ENCODE results near the gene CRTC2. TPM values are rescaled to one million over a fixed set of nuclear protein-coding genes. Genes with fewer than 3 reads are reported as not detected.

CRTC2 gene
- total and polyA plus RNA-seq, 2 of the 4 experiments (the other 2 are of a cell fraction) = 2.7 to 20.1 TPM

DNA sequence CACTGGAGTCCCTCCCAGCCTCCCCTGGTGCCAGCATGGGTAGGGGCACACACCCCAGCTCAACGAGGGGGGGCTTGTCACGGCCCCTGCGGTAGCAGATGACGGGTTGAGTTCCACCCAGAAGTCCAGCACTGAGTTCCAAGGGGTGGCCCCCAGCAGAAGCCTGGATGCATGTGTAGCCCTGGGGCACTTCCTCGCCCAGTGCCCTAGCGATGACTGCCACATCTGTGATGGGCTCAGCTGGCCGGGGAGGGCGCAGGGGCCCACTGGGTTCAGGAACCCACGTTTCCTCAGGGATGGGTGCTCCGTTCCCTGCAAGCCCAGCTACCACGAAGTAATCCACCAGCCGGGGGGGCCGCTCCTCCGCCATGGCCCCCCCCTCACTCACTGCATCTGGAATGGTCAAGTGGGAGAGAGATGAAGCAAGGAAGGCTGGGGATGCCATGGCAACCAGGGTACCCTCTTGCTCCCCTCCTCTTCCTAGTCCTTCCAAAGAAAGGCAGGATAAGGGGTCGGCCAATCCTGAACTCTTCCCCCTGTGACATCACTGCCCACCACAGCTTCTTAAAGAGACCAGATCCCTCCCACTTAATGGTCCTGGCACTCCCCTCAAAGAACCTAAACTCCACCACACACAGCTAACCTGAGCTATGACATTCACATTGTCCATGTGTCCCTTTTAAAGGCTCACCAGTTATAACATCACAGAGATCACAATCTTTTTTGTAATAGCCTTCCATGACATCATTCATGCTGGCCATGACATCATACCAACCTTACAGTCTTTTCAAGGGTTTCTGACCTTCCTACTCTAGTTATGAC, 14.2 kb downstream of the CRTC2 start (continued):
- TF ChIP-seq MAZ (IDR thresholded peaks at IDR 0.05; ENCODE audit: borderline replicate concordance, low read depth, low read length) (no peak), POLR2A (IDR thresholded peaks at IDR 0.05; ENCODE audit: low read depth, low read length) (no peak)

DNA sequence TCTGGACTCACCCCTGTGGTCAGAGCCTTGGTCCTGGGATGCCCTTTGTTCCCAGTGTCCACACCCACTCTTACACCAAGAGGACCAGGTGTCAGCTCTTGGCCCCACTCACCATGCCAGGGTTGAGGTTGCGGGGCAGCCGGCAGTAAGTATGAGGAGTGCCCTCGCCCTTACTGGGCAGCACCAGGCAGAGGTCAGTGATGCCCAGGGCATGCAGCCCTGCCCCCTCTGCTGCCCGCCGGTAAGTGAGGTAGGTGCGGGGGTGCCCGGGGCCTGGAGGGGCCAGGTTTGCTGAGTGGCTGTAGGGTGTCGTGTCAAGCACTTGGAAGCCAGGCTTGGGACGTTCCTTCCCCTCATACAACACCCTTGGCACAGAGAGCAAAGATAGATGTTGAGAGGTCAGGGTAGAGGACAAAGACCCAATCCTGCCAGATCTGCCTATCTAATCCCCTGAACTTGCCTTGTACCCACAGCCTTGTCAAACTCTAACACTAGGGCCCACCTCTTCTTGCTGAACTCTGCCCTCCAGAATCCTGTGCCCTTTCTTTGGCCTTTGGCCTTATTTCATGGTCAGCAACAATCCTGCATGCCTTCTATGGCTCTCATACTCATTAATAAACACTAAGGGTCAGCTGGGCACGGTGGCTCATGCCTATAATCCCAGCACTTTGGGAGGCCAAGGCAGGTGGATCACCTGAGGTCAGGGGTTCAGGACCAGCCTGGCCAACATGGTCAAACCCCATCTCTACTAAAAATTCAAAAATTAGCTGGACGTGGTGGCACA, 15.5 kb downstream of the CRTC2 start:
- Histone ChIP-seq H2AFZ (replicated peaks; ENCODE audit: low read length, poor library complexity) (no peak overlapping the region), H4K8ac (ENCODE audit: low read depth in 2 of 2, low read length in 2 of 2) (no peak overlapping the region), H3K23ac (ENCODE audit: low read depth, low read length) (no peak overlapping the region), H3K4me3 (ENCODE audit: insufficient read depth, low read depth, low read length) (no peak overlapping the region), H4K5ac (ENCODE audit: low read depth, low read length) (no peak overlapping the region), H3K27me3 (ENCODE audit: control insufficient read depth, insufficient read depth, low read length) (no peaks in the 10 kb centered on the region), H3K9me1 (ENCODE audit: insufficient read depth, low read length) (peaks cover 21% of the 10 kb centered on the region; the same call in 1 of the 2 replicates), H3K4me1 (ENCODE audit: control insufficient read depth, insufficient read depth, low read length) (peaks cover 9% of the 10 kb centered on the region), H3K27ac (ENCODE audit: insufficient read depth, low read length) (no peak overlapping the region), H3K36me3 (ENCODE audit: control insufficient read depth, insufficient read depth, low read length) (peaks cover 45% of the 10 kb centered on the region), H2BK15ac (ENCODE audit: low read depth, low read length) (no peak overlapping the region), H3K56ac (ENCODE audit: extremely low read depth, insufficient read depth, low read length) (no peak overlapping the region), H3K9ac (ENCODE audit: low read depth, low read length) (no peak overlapping the region), H3K9me3 (ENCODE audit: control insufficient read depth, insufficient read depth, low read length) (no peaks in the 10 kb centered on the region), H4K91ac (ENCODE audit: insufficient read depth, low read depth, low read length) (no peak overlapping the region), H2BK5ac (ENCODE audit: low read depth, low read length, poor library complexity, severe bottlenecking) (no peak overlapping the region), H2AK9ac (replicated peaks; ENCODE audit: low read depth, low read length, poor library complexity) (no peak overlapping the region), H3K79me1 (ENCODE audit: low read depth in 1 of 2, low read length in 2 of 2) (peaks cover 15 to 54% of the 10 kb centered on the region in 2 experiments), H4K20me1 (ENCODE audit: insufficient read depth, low read length) (peaks cover 11% of the 10 kb centered on the region), H3K14ac (replicated peaks; ENCODE audit: low read depth, low read length) (no peak overlapping the region), H2BK120ac (ENCODE audit: low read depth, low read length) (no peak overlapping the region), H2AK5ac (ENCODE audit: low read depth, low read length) (no peak overlapping the region), H3K4me2 (ENCODE audit: low read depth, low read length) (no peak overlapping the region), H2BK20ac (ENCODE audit: low read depth, low read length) (no peak overlapping the region), H3K18ac (ENCODE audit: low read depth, low read length) (no peak overlapping the region), H3K4ac (ENCODE audit: low read depth, low read length) (no peak overlapping the region)
- intact Hi-C loops (cut with micrococcal nuclease) = no loop called here
- no peak for DNase-seq
- in situ Hi-C loops (cut with MboI; ENCODE audit: low sequenced_read_pairs) = no loop called here
- dilution Hi-C loops (cut with HindIII; ENCODE audit: low sequenced_read_pairs, unreplicated experiment) = no loop called here
- ChIA-PET CTCF (interaction anchor here (1.0 kb wide), 1 partner anchor 43 kb away, joined by 3 read pairs; the partner anchor contains the start of gene RAB13), POLR2A (ENCODE audit: unreplicated experiment) (no interaction called here)
- TF ChIP-seq POLR2A (IDR thresholded peaks at IDR 0.05; ENCODE audit: low read depth, low read length) (no peak), FOS (IDR thresholded peaks at IDR 0.05; ENCODE audit: low read depth, low read length) (no peak), RFX5 (IDR thresholded peaks at IDR 0.05; ENCODE audit: low read depth, low read length) (no peak), MAFK (IDR thresholded peaks at IDR 0.05; ENCODE audit: low read depth, low read length) (no peak), MAZ (IDR thresholded peaks at IDR 0.05; ENCODE audit: borderline replicate concordance, low read depth, low read length) (no peak), CHD1 (IDR thresholded peaks at IDR 0.05; ENCODE audit: low read depth, low read length) (no peak), NFE2L2 (IDR thresholded peaks at IDR 0.05; ENCODE audit: low read depth, low read length) (no peak), SMC3 (IDR thresholded peaks at IDR 0.05; ENCODE audit: low read depth, low read length) (no peak), MXI1 (IDR thresholded peaks at IDR 0.05; ENCODE audit: borderline replicate concordance, low read depth, low read length) (no peak), BHLHE40 (IDR thresholded peaks at IDR 0.05; ENCODE audit: low read depth, low read length) (no peak)
- TF ChIP-seq, protein P1, sequence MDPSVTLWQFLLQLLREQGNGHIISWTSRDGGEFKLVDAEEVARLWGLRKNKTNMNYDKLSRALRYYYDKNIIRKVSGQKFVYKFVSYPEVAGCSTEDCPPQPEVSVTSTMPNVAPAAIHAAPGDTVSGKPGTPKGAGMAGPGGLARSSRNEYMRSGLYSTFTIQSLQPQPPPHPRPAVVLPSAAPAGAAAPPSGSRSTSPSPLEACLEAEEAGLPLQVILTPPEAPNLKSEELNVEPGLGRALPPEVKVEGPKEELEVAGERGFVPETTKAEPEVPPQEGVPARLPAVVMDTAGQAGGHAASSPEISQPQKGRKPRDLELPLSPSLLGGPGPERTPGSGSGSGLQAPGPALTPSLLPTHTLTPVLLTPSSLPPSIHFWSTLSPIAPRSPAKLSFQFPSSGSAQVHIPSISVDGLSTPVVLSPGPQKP (IDR thresholded peaks at IDR 0.05; ENCODE audit: borderline replicate concordance, low read depth, low read length) = no peak
- WGBS, 2 experiments (ENCODE audit: extremely low coverage in 2 of 2, insufficient read length in 1 of 2) = 100% methylated on average over 1 of the region's 11 CpGs; no CpG with 5 or more reads in 1 of the 2 experiments
- no peak for ATAC-seq (ENCODE audit: low read depth)
- no TSS peak for BruUV-seq (replicated peaks)

Measured in IMR-90 (cell line).